GM12878 (cell line): Measurements from ENCODE around the gene AANAT.

Experiments
- CHD1 ChIP-seq: IDR thresholded peaks from 2 replicates; pipeline ENCODE4 v1.6.1; 2012; ENCODE audit warnings: low read depth, low read length, improper control_type of control experiment
- EP300 ChIP-seq, 2 experiments: fragments of 150-350 bp in 1 of 2; IDR thresholded peaks; 2 replicates each; pipeline ENCODE4 v1.6.1; 2011 to 2012; ENCODE audit warnings: low read depth in 2 of 2, low read length in 2 of 2, borderline replicate concordance in 1 of 2, improper control_type of control experiment in 1 of 2, inconsistent platforms in 1 of 2; ENCODE audit not compliant: control insufficient read depth in 1 of 2
- EZH2 ChIP-seq: IDR thresholded peaks from 2 replicates; pipeline ENCODE4 v1.6.1; 2012; ENCODE audit warnings: low read depth, mild to moderate bottlenecking, control low read depth, inconsistent platforms, low read length, borderline replicate concordance; ENCODE audit not compliant: control insufficient read depth
- KAT2A ChIP-seq: conservative IDR thresholded peaks from 2 replicates; pipeline ENCODE4 v1.6.1; 2011; ENCODE audit warnings: low read depth, low read length; ENCODE audit not compliant: control insufficient read depth
- POLR2AphosphoS5 ChIP-seq: IDR thresholded peaks from 2 replicates; pipeline ENCODE4 v1.6.1; 2011; ENCODE audit warnings: mild to moderate bottlenecking, low read length, inconsistent platforms
- RFX5 ChIP-seq: IDR thresholded peaks from 2 replicates; pipeline ENCODE4 v1.6.1; 2011; ENCODE audit warnings: low read depth, low read length, improper control_type of control experiment
- TF ChIP-seq, protein P1 (sequence below), 3 experiments: IDR thresholded peaks in 2 of 3; conservative IDR thresholded peaks in 1 of 3; 2 replicates each; pipeline ENCODE4 v1.5.1; 2011; ENCODE audit warnings: low read depth in 3 of 3, low read length in 3 of 3, mild to moderate bottlenecking in 3 of 3, control low read depth in 2 of 3, moderate library complexity in 2 of 3, inconsistent platforms in 1 of 3, mixed read lengths in 1 of 3; ENCODE audit not compliant: control insufficient read depth in 2 of 3, insufficient read depth in 1 of 3; ENCODE audit errors: extremely low read depth in 1 of 3
- TF ChIP-seq, protein P2 (sequence below): IDR thresholded peaks from 2 replicates; pipeline ENCODE4 v1.6.1; 2012; ENCODE audit warnings: low read depth, low read length, improper control_type of control experiment

DNA sequence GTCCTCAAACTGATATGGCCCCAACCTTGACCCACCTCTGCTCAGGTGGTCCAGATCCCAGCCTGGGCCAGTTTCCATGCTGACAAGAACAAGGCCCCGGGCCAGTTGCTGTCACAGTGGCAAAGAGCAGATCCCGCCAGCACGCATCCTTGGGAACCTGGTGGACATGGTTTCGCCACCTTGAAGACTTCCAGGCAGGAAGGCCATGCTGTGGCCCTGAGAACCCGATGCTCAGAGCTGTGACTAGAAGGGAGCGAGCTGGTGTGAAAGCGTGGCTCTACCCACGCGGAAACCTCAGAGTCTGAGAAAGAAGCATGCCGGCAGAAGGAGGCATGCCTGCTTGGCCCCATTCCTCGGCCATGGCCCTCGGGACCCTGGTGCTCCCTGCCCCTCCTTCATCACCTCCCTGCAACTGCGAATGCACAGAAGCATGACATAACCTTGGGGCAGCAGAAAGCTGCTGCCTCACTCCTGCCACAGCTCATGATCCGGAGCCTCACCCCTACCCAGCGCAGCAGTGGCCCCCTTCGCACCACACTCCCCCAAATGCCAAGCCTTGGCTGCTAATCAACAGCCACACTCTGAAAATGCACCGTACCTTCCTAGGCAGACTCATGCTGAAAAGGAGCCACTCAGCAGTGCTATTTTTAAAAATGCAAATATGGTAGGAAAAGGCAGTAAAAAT lies 47.7 kb upstream of the AANAT start:
- TF ChIP-seq, protein P1, sequence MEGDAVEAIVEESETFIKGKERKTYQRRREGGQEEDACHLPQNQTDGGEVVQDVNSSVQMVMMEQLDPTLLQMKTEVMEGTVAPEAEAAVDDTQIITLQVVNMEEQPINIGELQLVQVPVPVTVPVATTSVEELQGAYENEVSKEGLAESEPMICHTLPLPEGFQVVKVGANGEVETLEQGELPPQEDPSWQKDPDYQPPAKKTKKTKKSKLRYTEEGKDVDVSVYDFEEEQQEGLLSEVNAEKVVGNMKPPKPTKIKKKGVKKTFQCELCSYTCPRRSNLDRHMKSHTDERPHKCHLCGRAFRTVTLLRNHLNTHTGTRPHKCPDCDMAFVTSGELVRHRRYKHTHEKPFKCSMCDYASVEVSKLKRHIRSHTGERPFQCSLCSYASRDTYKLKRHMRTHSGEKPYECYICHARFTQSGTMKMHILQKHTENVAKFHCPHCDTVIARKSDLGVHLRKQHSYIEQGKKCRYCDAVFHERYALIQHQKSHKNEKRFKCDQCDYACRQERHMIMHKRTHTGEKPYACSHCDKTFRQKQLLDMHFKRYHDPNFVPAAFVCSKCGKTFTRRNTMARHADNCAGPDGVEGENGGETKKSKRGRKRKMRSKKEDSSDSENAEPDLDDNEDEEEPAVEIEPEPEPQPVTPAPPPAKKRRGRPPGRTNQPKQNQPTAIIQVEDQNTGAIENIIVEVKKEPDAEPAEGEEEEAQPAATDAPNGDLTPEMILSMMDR (IDR thresholded peaks at IDR 0.05 in 2 of 3, conservative IDR thresholded peaks at IDR 0.05 in 1 of 3; ENCODE audit: control insufficient read depth in 2 of 3, extremely low read depth in 1 of 3, insufficient read depth in 1 of 3, low read depth in 3 of 3, low read length in 3 of 3), result no peak
- no peak for TF ChIP-seq RFX5
- TF ChIP-seq POLR2AphosphoS5, result no peak
- no peak for TF ChIP-seq EZH2
- TF ChIP-seq KAT2A, result no peak
- no peak for TF ChIP-seq EP300 (IDR thresholded peaks at IDR 0.05; ENCODE audit: borderline replicate concordance in 1 of 2, control insufficient read depth in 1 of 2, low read depth in 2 of 2, low read length in 2 of 2)
- TF ChIP-seq, protein P2, sequence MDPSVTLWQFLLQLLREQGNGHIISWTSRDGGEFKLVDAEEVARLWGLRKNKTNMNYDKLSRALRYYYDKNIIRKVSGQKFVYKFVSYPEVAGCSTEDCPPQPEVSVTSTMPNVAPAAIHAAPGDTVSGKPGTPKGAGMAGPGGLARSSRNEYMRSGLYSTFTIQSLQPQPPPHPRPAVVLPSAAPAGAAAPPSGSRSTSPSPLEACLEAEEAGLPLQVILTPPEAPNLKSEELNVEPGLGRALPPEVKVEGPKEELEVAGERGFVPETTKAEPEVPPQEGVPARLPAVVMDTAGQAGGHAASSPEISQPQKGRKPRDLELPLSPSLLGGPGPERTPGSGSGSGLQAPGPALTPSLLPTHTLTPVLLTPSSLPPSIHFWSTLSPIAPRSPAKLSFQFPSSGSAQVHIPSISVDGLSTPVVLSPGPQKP, result no peak
- no peak for TF ChIP-seq CHD1
